OCI-LY7 (cell line): ENCODE measurements around the gene TTLL10. TPM values are rescaled to one million over a fixed set of nuclear protein-coding genes. Genes with fewer than 3 reads are reported as not detected.
A peak's percentile ranks its signal among the peaks of the same experiment; 100 is the strongest.

Experiments
- BruUV-seq: library from RNA; stranded (reverse); fragments of 400-500 nt; replicated peaks from 2 replicates; lab custom pipeline; 2021; lab: Mats Ljungman, UMichigan
- CTCF ChIA-PET: fragments of 300-600 bp; sonication (Branson Sonifier 250); formaldehyde crosslinking; loops from one replicate; lab custom pipeline; 2022; ENCODE audit warnings: antibody characterized with exemption; ENCODE audit not compliant: unreplicated experiment; lab: Charles Lee
- POLR2A ChIA-PET: fragments of 300-600 bp; sonication (Branson Sonifier 250); formaldehyde crosslinking; loops from one replicate; lab custom pipeline; 2022; ENCODE audit warnings: antibody characterized with exemption; lab: Charles Lee
- DNase-seq: peaks from one replicate; pipeline ENCODE4 v3.0.0-alpha.2; 2015; ENCODE audit warnings: low spot score
- H2AFZ ChIP-seq: fragments of 200-600 bp; sonication (generic), shearing (Covaris generic); 2 replicates; pipeline ENCODE4 v1.6.1; 2014; ENCODE audit warnings: mild to moderate bottlenecking, antibody characterized with exemption, low read length, moderate library complexity
- H3K27ac ChIP-seq: fragments of 200-600 bp; sonication (generic); 2 replicates; pipeline ENCODE4 v1.5.1; 2014; ENCODE audit warnings: mixed run types, low read depth, mild to moderate bottlenecking, moderate library complexity, low read length, inconsistent platforms; ENCODE audit not compliant: poor library complexity, severe bottlenecking
- H3K36me3 ChIP-seq: fragments of 200-600 bp; sonication (generic); 2 replicates; pipeline ENCODE4 v1.6.1; 2014; ENCODE audit warnings: mild to moderate bottlenecking, antibody characterized with exemption, low read length, moderate library complexity, mixed read lengths; ENCODE audit not compliant: insufficient read depth
- H3K4me1 ChIP-seq: fragments of 200-600 bp; sonication (generic); 2 replicates; pipeline ENCODE4 v1.5.1; 2014; ENCODE audit warnings: mild to moderate bottlenecking, low read length; ENCODE audit not compliant: insufficient read depth, poor library complexity, severe bottlenecking
- H3K4me2 ChIP-seq: fragments of 200-600 bp; sonication (generic); 2 replicates; pipeline ENCODE4 v1.6.1; 2014; ENCODE audit warnings: mild to moderate bottlenecking, low read length
- H3K4me3 ChIP-seq: fragments of 200-600 bp; sonication (generic); 2 replicates; pipeline ENCODE4 v1.5.1; 2014; ENCODE audit warnings: mild to moderate bottlenecking, low read depth, low read length; ENCODE audit not compliant: poor library complexity, severe bottlenecking
- H3K79me2 ChIP-seq: fragments of 200-600 bp; sonication (generic); 2 replicates; pipeline ENCODE4 v1.6.1; 2016; ENCODE audit warnings: low read depth, mild to moderate bottlenecking, low read length, moderate library complexity, mixed read lengths; ENCODE audit not compliant: insufficient read depth
- H3K9me2 ChIP-seq: fragments of 200-600 bp; sonication (generic); 2 replicates; pipeline ENCODE4 v1.6.1; 2016; ENCODE audit warnings: mild to moderate bottlenecking, low read length, mixed read lengths; ENCODE audit not compliant: insufficient read depth
- H3K9me3 ChIP-seq: fragments of 200-600 bp; sonication (generic); 2 replicates; pipeline ENCODE4 v1.6.1; 2014; ENCODE audit warnings: mild to moderate bottlenecking, mixed run types, low read length, mixed read lengths
- H4K20me1 ChIP-seq: fragments of 200-600 bp; sonication (generic); 2 replicates; pipeline ENCODE4 v1.6.1; 2014; ENCODE audit warnings: mild to moderate bottlenecking, antibody characterized with exemption, low read length, moderate library complexity, mixed read lengths; ENCODE audit not compliant: insufficient read depth
- EZH2phosphoT487 ChIP-seq: fragments of 200-600 bp; sonication (generic); IDR thresholded peaks from 2 replicates; pipeline ENCODE4 v1.6.1; 2018; ENCODE audit warnings: low read depth, borderline replicate concordance, mild to moderate bottlenecking, mixed run types, antibody characterized with exemption, low read length, moderate library complexity, mixed read lengths
- intact Hi-C: fragments of 100-400 bp; cut with micrococcal nuclease; formaldehyde crosslinking; loops from one replicate; pipeline ENCODE4 v1.10.0; 2022; ENCODE audit not compliant: unreplicated experiment
- total RNA-seq, 2 experiments: library from RNA; depleted of rRNA in 1 of 2; stranded (reverse); fragments of >200 nt in 1 of 2; shearing (Covaris generic) in 1 of 2; gene quantifications; 2 replicates each; pipeline ENCODE4 v1.2.3, GENCODE V29; 2014 to 2022
- TF ChIP-seq, protein P1 (sequence below): fragments of 200-600 bp; sonication (generic); conservative IDR thresholded peaks from 2 replicates; pipeline ENCODE4 v1.5.1; 2014; ENCODE audit warnings: mild to moderate bottlenecking, antibody characterized with exemption, low read length, moderate library complexity, mixed read lengths

Gene TTLL10
- total RNA-seq, 2 experiments from 2014 or later: not detected

- H3K36me3 ChIP-seq: no peaks in the 10 kb centered on the region
- ChIA-PET POLR2A (no interaction called here), CTCF (no interaction called here)
- no peak overlapping the region for H3K27ac ChIP-seq
- intact Hi-C loops: no loop called here
- peaks cover 5% of the 10 kb centered on the region for H3K4me1 ChIP-seq
- H3K9me3 ChIP-seq: no peaks in the 10 kb centered on the region
- no peaks in the 10 kb centered on the region for H3K79me2 ChIP-seq
- H3K4me2 ChIP-seq: peak overlapping the region; percentile 45; the same call in 1 of the 2 replicates
- no peaks in the 10 kb centered on the region for H3K9me2 ChIP-seq
- no peak for DNase-seq
- H4K20me1 ChIP-seq: no peaks in the 10 kb centered on the region
- BruUV-seq: no TSS peak
- no peak overlapping the region for H2AFZ ChIP-seq
- H3K4me3 ChIP-seq: no peak overlapping the region
- no peak for TF ChIP-seq EZH2phosphoT487
- TF ChIP-seq, protein P1, sequence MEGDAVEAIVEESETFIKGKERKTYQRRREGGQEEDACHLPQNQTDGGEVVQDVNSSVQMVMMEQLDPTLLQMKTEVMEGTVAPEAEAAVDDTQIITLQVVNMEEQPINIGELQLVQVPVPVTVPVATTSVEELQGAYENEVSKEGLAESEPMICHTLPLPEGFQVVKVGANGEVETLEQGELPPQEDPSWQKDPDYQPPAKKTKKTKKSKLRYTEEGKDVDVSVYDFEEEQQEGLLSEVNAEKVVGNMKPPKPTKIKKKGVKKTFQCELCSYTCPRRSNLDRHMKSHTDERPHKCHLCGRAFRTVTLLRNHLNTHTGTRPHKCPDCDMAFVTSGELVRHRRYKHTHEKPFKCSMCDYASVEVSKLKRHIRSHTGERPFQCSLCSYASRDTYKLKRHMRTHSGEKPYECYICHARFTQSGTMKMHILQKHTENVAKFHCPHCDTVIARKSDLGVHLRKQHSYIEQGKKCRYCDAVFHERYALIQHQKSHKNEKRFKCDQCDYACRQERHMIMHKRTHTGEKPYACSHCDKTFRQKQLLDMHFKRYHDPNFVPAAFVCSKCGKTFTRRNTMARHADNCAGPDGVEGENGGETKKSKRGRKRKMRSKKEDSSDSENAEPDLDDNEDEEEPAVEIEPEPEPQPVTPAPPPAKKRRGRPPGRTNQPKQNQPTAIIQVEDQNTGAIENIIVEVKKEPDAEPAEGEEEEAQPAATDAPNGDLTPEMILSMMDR: no peak
Observed at GRCh38 chr1:1156140-1157032, 17.3 kb upstream of the TTLL10 start.

- POLR2A ChIA-PET: no interaction called here
- no peak for DNase-seq
- H3K9me3 ChIP-seq: no peaks in the 10 kb centered on the region
- BruUV-seq: no TSS peak
- peaks cover 5% of the 10 kb centered on the region for H3K4me1 ChIP-seq
- intact Hi-C loops: no loop called here
- no peaks in the 10 kb centered on the region for H3K9me2 ChIP-seq
- H3K79me2 ChIP-seq: no peaks in the 10 kb centered on the region
- CTCF ChIA-PET: no interaction called here
- no peak overlapping the region for H3K27ac ChIP-seq
- no peaks in the 10 kb centered on the region for H4K20me1 ChIP-seq
- TF ChIP-seq, protein P1: no peak
- TF ChIP-seq EZH2phosphoT487: no peak
- H3K4me3 ChIP-seq: no peak overlapping the region
- no peaks in the 10 kb centered on the region for H3K36me3 ChIP-seq
- no peak overlapping the region for H2AFZ ChIP-seq
- H3K4me2 ChIP-seq: peak overlapping the region; percentile 45; the same call in 1 of the 2 replicates
Observed at GRCh38 chr1:1157033-1157365, 16.7 kb upstream of the TTLL10 start.

GRCh38 chr1:1157426-1157913, 16.2 kb upstream of the TTLL10 start:
- peak overlapping the region; percentile 32; the same call in 1 of the 2 replicates for H2AFZ ChIP-seq
- intact Hi-C loops: no loop called here
- DNase-seq: peak; percentile 41
- no peaks in the 10 kb centered on the region for H3K9me2 ChIP-seq
- H3K36me3 ChIP-seq: no peaks in the 10 kb centered on the region
- no peaks in the 10 kb centered on the region for H4K20me1 ChIP-seq
- TF ChIP-seq EZH2phosphoT487: no peak
- TF ChIP-seq, protein P1: no peak
- H3K27ac ChIP-seq: no peak overlapping the region
- H3K79me2 ChIP-seq: no peaks in the 10 kb centered on the region
- peak overlapping the region; percentile 86 for H3K4me2 ChIP-seq
- H3K9me3 ChIP-seq: no peaks in the 10 kb centered on the region
- ChIA-PET POLR2A (no interaction called here), CTCF (no interaction called here)
- peak overlapping the region; percentile 65 for H3K4me3 ChIP-seq
- peaks cover 5% of the 10 kb centered on the region for H3K4me1 ChIP-seq
- BruUV-seq: no TSS peak
